Left colon (tissue), 2 donors: ENCODE data around the gene NAA15. TPM values are rescaled to one million over a fixed set of nuclear protein-coding genes. Genes with fewer than 3 reads are reported as not detected.
"Not testable (repeated sequence)": the region's sequence is repeated elsewhere in the genome, so short reads cannot be mapped to it uniquely, and the experiment has no call there.

Source experiments
- ATAC-seq: fragments of 200-7000 bp; cut with Tn5 transposase; one replicate; pipeline ENCODE4 v1.9.1; 2020; ENCODE audit warnings: mild to moderate bottlenecking, moderate library complexity
- DNase-seq, 2 donors: peaks; one replicate each; pipeline ENCODE4 v3.0.0-alpha.2; 2020
- intact Hi-C, 2 donors: fragments of 100-400 bp; cut with DNase I in 1 of 2; cut with micrococcal nuclease in 1 of 2; formaldehyde crosslinking; loops; one replicate each; pipeline versions ENCODE4 v1.11.2 to v1.14.0; 2022; cut with DNase I, micrococcal nuclease
- total RNA-seq, 2 donors: library from RNA; stranded (reverse); fragmentation: NEBNext Ultra II Directional; extraction: Animal tissue kit (Norgen Biotek cat#: 25700); gene quantifications; one replicate each; pipeline ENCODE4 v1.2.1, GENCODE V29; 2021
- donor health status: DM: no; HTN: no; CAD: no.
- donor health status: DM: yes; HTN: yes; CAD: no.

The NAA15 gene
- total RNA-seq, 2 donors from 2014 or later = 25.3 to 37.5 TPM

DNA sequence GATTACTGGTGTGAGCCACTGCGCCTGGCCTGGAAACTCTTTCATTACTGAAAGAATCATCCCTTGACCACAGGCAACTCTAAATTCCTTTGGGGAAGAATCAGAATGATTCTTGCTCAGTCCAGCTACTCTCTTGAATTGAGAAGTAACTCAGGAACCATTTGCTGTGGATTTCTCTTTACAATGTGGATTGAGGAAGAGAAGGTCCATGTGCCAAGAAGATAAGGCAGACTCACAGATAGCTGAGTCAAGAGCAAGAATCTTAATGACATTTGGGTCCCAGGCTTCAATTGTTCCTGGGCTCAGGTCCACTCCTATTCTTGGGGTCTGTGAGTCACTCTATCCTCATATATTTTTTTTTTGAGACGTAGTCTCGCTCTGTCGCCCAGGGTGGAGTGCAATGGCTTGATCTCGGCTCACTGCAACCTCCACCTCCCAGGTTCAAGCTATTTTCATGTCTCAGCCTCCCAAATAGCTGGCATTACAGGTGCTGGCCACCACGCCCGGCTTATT, 15.1 kb upstream of the NAA15 start:
- ATAC-seq = no peak
- DNase-seq = no peak
- intact Hi-C loops = loop anchor here in 1 of 2 donors (10.0 kb wide), 1 partner anchor 61 kb away; no protein-coding TSS in a partner anchor

DNA sequence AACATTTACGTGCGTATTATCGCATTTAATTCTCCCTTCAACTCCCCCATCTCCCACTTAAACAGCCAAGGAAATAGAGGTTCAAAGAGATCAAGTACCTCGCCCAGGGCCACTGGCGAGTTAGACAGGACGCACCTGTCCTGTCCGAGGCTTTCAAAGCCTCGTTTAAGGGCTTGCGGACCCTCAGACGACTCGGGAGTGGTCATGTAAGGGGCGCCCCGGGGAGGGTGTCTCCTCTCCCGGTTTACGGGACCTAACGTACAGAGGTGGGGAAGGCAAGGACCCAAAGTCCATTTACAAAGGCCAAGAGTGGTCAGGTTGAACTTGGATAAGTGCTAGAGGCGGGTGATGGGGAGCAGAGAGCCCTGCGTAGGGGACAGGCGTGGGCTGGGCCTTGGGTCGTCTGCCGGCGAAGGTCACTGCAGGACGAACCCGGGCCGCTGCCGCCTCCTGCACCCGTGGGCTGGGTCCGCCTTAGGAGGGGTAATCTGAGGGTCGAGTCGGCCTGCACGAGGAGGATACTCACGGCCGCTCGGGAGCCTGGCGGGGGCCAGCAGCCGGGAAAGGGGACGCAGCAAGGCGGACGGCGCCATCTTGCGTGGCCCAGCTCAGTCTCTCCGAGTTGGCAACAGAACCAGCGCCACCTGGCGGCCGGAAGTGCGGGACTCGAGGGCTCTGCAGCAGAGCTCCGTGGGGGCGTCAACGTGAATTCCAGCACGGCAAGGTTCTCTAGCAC, 5.9 kb upstream of the NAA15 start:
- ATAC-seq (peak; percentile 89), DNase-seq (peak; percentile 95 to 100)
- intact Hi-C loops = loop anchor here in 1 of 2 donors (10.0 kb wide), 3 partner anchors 111 to 261 kb away; no protein-coding TSS in a partner anchor

DNA sequence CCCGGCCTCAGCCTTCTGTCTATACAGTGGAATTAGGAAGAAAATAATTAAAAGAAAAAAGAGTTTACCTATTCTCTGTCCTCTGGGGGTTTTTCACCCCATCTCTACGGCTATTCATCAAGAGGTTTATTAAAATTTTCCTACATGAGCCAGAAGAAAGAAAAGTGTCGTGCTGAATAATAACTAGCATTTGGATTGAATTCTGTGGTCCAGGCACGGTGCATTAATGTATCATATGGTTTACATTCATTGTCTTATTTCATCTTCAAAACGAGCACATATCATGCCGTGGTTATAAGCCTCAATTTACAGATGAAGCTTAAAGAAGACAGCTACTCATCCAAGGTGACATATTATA, 5.4 kb upstream of the NAA15 start:
- intact Hi-C loops = loop anchor here in 1 of 2 donors (10.0 kb wide), 3 partner anchors 111 to 261 kb away; no protein-coding TSS in a partner anchor
- DNase-seq = no peak
- no peak for ATAC-seq

DNA sequence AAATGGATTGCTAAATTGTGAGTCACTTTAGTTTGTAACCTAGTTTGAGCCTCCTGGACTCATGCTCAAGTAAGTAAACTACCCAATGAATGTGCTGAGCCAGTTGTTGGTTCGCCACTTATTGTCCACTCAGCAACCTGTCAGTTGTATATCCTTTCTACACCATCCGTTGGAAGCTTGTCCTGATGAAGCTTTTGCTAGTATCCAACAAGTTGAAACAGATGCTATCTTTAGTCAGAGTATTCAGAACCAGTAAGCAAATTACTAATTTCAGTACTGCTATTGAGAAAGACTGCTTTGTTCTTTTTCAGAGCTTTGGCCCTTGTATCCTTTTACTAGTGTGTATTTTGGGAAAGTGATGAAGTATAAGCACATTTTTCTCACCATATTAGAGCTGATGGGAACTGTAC, 4.3 kb upstream of the NAA15 start:
- ATAC-seq (no peak), DNase-seq (no peak)
- intact Hi-C loops = loop anchor here in 1 of 2 donors (10.0 kb wide), 3 partner anchors 112 to 262 kb away; no protein-coding TSS in a partner anchor

DNA sequence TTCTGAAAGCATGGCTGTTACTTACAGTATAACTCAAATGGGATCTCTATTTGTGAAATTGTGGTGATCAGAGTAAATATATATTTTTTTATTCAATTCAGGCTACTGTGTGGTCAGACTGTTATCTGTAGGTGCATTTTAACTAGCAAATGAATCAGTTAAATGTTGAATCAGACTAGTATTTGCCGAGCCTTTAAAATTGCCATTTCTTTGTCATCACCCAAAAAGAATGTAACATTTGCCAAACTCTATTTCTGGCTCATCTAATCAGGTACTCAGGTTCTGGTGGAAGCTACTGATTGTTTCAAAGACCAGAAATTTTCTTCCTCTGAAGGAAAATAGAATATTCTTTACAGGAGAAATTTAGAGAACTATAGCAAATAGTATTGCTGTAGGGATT, 1.8 kb upstream of the NAA15 start:
- intact Hi-C loops = loop anchor here in 1 of 2 donors (10.0 kb wide), 3 partner anchors 115 to 265 kb away; no protein-coding TSS in a partner anchor
- no peak for ATAC-seq
- no peak for DNase-seq

DNA sequence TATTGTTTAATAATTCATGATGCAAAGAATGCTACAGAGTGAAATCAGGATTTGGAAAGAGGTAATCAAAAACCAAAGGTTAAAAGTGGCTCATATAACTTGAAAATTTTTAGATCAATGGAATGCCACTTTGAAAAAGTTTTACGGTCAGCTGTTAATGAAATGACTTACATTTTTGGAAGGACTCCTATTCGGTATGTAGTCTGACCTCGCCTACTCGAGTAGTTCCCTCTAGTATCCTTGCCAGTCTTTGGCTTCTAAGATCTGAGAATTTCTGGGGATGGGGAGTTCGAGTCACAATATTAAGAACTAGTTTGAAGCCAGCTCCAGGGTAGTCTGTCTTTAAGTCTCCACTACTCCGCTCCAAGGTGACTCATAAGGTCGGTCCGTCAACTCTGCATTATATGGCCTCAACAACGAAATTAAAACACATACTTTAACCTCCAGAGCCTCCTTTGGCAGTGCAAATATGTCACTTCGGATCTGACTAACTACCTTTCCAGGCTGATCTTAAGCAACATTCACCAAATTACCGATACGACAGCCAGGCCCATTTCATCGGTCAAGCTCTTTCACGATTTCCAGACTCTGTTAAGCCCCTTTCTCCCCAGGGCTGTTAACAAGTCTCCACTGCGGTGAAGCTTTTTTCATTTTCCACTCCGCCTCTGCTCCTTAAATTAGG, 733 bp upstream of the NAA15 start:
- ATAC-seq = peak; percentile 57
- intact Hi-C loops = no loop called here
- DNase-seq = peak in 1 of 2 donors; percentile 35

DNA sequence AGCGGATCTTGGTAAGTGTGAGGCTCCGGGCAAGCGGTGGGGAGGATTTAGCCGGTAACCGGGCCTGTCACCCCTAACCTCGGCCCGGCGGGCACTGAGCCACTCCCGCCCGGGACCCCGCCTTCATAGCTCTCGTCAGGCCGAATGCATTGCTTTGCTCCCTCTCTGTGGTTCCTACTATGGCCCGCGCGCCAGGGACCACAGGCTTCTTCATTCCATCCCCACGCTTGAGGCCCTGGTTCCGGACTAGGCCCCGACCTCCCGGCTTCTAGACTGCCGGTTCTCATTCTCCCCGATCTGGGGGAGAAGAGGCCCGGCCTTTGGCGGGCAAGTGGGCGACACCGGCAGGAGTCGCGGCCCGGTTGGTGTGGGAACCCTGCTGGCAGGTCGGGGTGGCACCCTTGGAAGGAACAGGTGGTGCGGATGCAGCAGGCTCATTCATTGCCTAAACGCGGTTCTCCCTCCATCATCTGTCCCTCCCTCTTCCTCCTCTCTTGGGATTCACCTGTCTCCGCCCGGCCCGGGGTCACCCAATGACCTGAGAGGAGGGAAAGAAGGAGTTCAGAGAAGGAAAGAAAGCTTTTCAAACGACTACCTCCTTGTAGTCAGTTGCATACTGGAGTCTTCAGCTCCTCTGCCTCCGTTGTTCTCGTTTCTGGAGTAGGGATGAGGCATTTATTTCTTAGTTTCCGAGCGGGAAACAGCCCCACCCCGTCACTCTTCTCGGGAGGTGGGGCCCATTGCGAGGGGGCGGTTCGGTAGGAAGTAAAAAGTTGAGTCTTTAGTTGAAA, 711 bp downstream of the NAA15 start, which contains the start of gene NDUFC1:
Gene NDUFC1, minus strand, starts transcription at position 657 of the 791 bp plus-strand sequence. CDS start 6,679 bp downstream, outside the sequence.
- peak; percentile 67 to 69 for DNase-seq
- intact Hi-C loops = no loop called here
- peak; percentile 51 for ATAC-seq

DNA sequence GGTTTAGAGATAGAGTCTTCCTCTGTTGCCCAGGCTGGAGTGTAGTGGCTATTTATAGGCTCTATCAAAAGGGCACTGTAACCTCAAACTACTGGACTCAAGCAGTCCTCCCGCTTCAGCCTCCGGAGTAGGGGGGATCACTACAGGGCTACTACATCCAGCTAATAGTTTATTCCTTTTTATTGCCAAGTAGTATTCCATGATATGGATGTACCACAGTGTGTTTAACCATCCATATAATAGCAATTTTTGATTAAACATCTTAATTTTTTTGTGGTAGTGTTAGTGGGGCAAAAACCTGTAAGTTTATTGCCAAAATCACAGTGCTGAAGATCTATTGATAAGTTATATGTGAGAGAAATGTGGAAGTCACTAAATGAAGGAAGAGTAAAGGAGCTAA, 3.6 kb downstream of the NAA15 start:
- ATAC-seq = no peak
- intact Hi-C loops = no loop called here
- no peak for DNase-seq

DNA sequence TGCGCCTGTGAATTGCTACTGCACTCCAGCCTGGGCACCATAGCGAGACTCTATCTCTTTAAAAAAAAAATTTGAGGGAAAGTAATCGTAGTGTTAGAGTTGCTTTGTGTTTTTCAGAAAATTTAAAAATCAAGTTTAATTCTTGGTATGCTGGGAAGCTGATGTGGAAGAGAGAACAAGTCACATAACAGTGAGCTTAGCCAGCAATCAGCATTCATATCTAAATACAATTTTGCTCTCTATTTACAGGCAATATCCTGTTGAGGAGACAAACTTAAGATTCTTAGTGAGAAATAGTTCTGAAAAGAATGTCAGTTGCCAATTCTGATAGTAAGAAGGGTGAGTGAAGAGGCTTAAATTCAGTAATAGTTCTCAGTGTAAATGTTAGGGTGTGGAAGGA, 10.6 kb downstream of the NAA15 start:
- ATAC-seq (no peak), DNase-seq (no peak)
- intact Hi-C loops = no loop called here

DNA sequence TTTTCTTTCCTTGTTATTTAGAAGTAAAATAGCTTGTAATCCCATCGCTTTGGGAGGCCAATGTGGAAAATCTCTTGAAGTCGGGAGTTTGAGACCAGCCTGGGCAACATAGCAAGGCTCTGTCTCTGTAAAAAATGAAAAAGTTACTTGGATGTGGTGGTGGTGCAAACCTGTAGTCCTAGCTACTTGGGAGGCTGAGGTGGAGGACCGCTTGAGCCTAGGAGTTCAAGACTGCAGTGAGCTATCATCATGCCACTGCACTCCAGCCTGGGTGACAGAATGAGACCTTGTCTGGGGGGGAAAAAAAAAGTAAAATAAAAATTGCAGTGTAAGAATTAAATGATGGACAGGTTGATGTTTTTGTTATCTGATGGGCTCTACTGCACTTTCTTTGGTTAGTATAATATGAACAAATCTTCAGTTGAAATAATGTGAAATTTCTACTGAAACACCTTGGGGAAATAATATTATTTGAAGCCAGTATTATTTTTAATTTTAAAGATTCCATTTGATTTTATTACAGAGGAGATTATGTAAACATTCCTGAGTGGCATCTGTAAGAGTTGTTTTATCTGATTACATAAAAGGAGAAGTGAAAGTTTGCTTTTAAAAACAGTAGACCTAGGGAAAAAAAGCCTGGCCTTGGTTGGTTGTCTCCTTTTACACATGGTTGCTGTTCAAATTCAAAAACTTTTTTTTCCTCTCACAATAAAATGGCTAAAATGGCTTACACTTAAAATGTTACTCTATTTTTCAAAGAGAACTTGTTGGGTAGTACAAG, 11.4 kb downstream of the NAA15 start:
- no peak for DNase-seq
- ATAC-seq = peak; percentile 40
- intact Hi-C loops = no loop called here

DNA sequence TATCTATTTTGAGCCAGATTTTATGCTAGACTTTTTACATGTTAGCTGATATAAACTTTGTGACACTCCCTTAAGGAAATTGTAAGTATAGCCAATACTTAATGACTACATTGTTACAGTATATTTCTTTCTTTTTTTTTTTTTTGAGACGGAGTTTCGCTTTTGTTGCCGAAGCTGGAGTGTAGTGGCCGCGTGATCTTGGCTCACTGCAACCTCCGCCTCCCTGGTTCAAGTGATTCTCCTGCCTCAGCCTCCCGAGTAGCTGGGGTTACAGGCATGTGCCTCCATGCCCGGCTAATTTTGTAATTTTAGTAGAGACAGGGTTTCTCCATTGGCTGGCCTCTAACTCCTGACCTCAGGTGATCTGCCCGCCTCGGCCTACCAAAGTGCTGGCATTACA, 12.1 kb downstream of the NAA15 start:
- intact Hi-C loops = not testable (repeated sequence)
- ATAC-seq = peak; percentile 39

DNA sequence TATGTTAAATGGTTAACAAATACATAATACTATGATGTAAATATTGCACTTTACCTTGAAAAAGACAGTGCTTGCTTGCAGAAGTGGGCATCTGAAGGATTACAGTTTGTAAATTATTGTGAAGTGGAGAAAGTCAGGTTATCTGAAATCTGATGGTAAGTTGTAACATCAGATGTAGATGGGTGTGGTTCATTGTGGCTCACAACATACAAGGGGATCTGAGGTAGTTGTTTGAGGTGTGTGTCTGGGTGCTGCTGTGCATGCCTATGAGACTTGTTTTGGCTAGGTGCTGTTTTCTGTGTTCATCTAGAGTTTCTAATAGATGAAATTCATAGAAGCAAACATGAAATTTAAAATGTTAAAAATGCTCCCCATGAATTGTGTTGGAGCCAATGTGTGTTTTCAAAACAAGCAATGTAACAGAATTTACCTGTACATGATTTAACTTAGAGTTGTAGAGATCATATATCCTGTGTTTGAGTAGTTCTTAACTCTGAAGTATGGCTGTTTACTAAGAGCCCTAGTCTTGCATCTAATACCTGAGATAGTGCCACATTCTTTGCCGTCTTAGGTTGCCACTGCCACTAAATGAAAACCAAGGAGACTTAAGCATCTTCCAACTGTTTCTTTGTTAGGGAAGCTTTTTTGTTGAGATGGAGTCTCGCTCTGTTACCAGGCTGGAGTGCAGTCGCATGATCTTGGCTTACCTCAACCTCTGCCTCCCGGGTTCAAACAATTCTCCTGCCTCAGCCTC, 12.9 kb downstream of the NAA15 start:
- ATAC-seq (peak; percentile 37), DNase-seq (no peak)
- intact Hi-C loops = no loop called here

More for the DNA sequence above, 12.1 kb downstream of the NAA15 start:
- not testable (repeated sequence) for DNase-seq

DNA sequence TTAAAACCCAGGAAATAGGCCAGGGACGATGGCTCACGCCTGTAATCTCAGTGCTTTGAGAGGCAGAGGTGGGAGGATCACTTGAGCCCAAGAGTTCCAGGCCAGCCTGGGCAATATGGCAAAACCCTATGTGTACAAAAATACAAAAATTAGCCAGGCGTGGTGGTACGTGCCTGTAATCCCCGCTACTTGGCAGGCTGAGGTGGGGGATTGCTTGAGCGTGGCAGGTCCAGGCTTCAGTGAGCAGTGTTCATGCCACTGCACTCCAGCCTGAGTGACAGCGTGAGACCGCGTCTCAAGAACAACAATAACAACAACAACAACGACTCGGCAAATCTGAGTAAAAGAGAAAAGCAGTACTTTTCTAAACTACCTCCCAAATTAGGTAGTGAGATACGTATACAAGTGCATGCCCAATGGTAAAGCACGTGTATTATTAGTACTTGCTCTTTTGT, 13.9 kb downstream of the NAA15 start:
- ATAC-seq (no peak), DNase-seq (no peak)

DNA sequence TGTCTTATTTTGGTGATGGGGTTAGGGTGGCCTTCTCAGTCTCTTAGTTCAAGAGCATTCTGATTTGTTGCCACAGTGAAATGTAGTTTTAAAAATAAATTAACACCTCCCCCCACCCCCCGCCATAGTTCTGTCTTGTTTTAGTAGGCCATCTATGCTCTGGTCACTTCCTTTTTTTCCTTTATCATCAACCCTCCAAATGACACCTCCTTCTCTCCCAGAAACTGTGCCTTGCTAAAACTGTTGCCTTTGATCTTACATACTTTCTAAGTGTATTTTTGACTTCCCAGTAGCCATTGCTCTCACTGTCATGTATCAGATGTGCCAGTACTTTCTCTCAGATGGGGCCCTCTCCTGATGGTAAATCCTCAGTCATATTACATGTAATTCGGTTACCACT, 15.4 kb downstream of the NAA15 start:
- no peak for ATAC-seq
- DNase-seq = no peak
- intact Hi-C loops = no loop called here

More for the DNA sequence above, 13.9 kb downstream of the NAA15 start:
- intact Hi-C loops = no loop called here

DNA sequence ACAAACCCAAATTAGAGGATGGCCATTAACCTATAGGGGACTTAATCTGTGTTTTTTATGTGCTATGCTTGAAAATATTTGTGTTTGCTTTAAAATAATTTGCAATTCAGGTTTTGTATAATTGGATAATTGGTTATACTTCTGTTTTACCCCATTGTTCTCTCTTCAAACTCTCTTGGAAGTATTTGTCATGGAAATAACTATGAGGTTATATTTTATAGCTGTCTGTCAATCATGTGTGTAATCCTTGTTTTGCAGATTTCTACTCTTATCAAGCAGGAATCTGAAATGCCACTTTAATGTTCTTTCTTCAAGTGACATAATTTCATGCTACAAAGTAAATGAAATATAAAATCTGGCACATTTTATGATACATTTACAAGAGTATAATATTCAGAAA, 16.3 kb downstream of the NAA15 start:
- no peak for ATAC-seq
- no peak for DNase-seq
- intact Hi-C loops = no loop called here

DNA sequence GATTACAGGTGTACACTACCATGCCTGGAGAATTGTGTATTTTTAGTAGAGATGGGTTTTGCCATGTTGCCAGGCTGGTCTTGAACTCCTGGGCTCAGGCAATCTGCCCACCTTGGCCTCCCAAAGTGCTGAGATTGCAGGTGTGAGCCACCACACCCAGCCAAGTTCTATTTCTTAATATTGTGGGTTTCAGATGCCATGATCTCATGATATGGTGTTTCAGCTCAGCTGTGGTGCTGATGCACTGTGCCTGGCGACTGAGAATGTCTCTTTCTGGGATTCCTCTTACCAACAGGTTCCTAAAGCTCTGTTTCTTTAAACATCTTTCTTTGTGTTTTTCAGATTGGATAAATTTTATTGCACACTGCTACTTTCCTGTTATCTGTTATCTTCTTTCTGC, 18.3 kb downstream of the NAA15 start:
- intact Hi-C loops = no loop called here
- DNase-seq (no peak), ATAC-seq (no peak)

DNA sequence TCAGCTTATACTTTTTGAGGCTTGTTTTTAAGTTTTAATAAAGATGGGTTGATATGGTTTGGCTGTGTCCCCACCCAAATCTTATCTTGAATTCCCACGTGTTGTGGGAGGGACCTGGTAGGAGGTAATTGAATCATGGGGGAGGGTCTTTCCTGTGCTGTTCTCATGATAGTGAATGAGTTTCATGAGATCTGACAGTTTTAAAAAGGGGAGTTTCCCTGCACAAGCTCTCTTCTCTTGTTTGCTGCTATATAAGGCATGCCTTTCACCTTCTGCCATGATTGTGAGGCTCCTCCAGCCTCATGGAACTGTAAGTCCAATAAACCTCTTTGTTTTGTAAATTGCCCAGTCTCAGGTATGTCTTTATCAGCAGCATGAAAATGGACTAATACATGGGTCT, 20.8 kb downstream of the NAA15 start:
- DNase-seq, intact Hi-C loops, ATAC-seq: not testable (repeated sequence)
